Measurements from ENCODE around the gene TBC1D22B.

The TBC1D22B gene

DNA sequence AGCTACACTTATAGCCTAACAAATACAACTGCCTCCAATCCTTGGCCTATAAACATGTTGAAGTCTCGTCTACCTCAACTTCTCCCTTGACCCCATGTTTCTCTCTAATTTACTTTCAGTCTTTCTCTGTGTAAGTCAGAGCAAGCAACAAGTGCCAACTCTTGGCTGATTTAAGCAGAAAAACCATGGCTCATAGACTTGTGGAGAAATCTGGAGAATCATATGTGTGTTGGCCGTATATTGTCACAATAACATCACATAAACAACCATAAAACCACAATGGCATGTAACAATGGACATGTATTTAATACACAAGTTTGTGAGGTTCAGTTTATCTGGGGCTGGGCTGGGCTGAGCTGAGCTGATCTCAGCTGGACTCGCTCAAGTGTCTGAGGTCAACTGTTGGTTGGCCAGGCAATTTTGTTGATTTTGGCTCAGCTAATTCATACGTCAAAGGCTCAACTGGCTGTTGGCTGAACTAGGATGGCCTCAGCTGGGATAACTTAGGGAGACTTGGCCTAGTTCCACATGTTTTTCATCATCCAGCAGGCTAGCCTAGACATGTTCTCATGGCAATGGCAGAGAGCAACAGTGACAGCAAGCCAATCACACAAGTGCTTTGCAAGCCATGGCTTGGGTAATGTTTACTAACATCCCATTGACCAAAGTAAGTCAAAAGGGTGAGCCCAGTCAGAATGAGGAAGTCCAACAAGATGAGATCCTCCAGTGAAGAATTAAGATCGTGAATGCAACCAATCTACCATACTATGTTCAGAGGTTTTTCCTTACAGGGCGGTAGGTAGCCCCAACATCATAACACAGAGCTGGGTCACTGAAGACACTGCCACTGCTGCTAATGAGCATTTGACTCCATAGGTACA, 12.9 kb upstream of the TBC1D22B start (continued):
- TF ChIP-seq ZNF571 (tag by site-specific recombination; IDR thresholded peaks at IDR 0.05) (no peak), GFI1B (tag by site-specific recombination; IDR thresholded peaks at IDR 0.05) (no peak), ZNF629 (tag by site-specific recombination; IDR thresholded peaks at IDR 0.05) (peak; percentile 98), FEZF1 (tag by site-specific recombination; IDR thresholded peaks at IDR 0.05) (peak; percentile 72), ZNF114 (tag by site-specific recombination; IDR thresholded peaks at IDR 0.05) (no peak), SP2 (tag by site-specific recombination; IDR thresholded peaks at IDR 0.05) (peak; percentile 45), ZNF341 (tag by site-specific recombination; IDR thresholded peaks at IDR 0.05; ENCODE audit: low read depth) (peak; percentile 59), ZNF558 (tag by site-specific recombination; IDR thresholded peaks at IDR 0.05) (peak; percentile 78; the same call in 1 of the 2 replicates), SCRT2 (tag by site-specific recombination; IDR thresholded peaks at IDR 0.05) (peak; percentile 100), ZNF785 (tag by site-specific recombination; IDR thresholded peaks at IDR 0.05) (no peak), ZNF701 (tag by site-specific recombination; IDR thresholded peaks at IDR 0.05) (no peak), ZBTB17 (tag by site-specific recombination; IDR thresholded peaks at IDR 0.05) (peak; percentile 96), ZIC2 (tag by site-specific recombination; IDR thresholded peaks at IDR 0.05) (peak; percentile 25; the same call in 1 of the 2 replicates), ZNF677 (tag by site-specific recombination; IDR thresholded peaks at IDR 0.05) (0 out of 2 replicates have a peak, but pooled peaks have one; percentile 67)
- TF ChIP-seq, protein P1, sequence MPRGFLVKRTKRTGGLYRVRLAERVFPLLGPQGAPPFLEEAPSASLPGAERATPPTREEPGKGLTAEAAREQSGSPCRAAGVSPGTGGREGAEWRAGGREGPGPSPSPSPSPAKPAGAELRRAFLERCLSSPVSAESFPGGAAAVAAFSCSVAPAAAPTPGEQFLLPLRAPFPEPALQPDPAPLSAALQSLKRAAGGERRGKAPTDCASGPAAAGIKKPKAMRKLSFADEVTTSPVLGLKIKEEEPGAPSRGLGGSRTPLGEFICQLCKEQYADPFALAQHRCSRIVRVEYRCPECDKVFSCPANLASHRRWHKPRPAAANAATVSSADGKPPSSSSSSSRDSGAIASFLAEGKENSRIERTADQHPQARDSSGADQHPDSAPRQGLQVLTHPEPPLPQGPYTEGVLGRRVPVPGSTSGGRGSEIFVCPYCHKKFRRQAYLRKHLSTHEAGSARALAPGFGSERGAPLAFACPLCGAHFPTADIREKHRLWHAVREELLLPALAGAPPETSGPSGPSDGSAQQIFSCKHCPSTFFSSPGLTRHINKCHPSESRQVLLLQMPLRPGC (tag by site-specific recombination; IDR thresholded peaks at IDR 0.05), result peak; percentile 73; the same call in 1 of the 2 replicates
- TF ChIP-seq, protein P2, sequence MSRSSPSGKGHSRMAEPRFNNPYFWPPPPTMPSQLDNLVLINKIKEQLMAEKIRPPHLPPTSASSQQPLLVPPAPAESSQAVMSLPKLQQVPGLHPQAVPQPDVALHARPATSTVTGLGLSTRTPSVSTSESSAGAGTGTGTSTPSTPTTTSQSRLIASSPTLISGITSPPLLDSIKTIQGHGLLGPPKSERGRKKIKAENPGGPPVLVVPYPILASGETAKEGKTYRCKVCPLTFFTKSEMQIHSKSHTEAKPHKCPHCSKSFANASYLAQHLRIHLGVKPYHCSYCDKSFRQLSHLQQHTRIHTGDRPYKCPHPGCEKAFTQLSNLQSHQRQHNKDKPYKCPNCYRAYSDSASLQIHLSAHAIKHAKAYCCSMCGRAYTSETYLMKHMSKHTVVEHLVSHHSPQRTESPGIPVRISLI (tag by site-specific recombination; IDR thresholded peaks at IDR 0.05), result peak; percentile 71; the same call in 1 of the 2 replicates
- TF ChIP-seq, protein P3, sequence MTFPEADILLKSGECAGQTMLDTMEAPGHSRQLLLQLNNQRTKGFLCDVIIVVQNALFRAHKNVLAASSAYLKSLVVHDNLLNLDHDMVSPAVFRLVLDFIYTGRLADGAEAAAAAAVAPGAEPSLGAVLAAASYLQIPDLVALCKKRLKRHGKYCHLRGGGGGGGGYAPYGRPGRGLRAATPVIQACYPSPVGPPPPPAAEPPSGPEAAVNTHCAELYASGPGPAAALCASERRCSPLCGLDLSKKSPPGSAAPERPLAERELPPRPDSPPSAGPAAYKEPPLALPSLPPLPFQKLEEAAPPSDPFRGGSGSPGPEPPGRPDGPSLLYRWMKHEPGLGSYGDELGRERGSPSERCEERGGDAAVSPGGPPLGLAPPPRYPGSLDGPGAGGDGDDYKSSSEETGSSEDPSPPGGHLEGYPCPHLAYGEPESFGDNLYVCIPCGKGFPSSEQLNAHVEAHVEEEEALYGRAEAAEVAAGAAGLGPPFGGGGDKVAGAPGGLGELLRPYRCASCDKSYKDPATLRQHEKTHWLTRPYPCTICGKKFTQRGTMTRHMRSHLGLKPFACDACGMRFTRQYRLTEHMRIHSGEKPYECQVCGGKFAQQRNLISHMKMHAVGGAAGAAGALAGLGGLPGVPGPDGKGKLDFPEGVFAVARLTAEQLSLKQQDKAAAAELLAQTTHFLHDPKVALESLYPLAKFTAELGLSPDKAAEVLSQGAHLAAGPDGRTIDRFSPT (tag by site-specific recombination; IDR thresholded peaks at IDR 0.05), result peak; percentile 79
- TF ChIP-seq, protein P4, sequence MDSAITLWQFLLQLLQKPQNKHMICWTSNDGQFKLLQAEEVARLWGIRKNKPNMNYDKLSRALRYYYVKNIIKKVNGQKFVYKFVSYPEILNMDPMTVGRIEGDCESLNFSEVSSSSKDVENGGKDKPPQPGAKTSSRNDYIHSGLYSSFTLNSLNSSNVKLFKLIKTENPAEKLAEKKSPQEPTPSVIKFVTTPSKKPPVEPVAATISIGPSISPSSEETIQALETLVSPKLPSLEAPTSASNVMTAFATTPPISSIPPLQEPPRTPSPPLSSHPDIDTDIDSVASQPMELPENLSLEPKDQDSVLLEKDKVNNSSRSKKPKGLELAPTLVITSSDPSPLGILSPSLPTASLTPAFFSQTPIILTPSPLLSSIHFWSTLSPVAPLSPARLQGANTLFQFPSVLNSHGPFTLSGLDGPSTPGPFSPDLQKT (IDR thresholded peaks at IDR 0.05; ENCODE audit: borderline replicate concordance, low read depth, low read length), result no peak
- TF ChIP-seq, protein P5, sequence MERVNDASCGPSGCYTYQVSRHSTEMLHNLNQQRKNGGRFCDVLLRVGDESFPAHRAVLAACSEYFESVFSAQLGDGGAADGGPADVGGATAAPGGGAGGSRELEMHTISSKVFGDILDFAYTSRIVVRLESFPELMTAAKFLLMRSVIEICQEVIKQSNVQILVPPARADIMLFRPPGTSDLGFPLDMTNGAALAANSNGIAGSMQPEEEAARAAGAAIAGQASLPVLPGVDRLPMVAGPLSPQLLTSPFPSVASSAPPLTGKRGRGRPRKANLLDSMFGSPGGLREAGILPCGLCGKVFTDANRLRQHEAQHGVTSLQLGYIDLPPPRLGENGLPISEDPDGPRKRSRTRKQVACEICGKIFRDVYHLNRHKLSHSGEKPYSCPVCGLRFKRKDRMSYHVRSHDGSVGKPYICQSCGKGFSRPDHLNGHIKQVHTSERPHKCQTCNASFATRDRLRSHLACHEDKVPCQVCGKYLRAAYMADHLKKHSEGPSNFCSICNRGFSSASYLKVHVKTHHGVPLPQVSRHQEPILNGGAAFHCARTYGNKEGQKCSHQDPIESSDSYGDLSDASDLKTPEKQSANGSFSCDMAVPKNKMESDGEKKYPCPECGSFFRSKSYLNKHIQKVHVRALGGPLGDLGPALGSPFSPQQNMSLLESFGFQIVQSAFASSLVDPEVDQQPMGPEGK (tag by site-specific recombination; IDR thresholded peaks at IDR 0.05), result peak; percentile 61; the same call in 1 of the 2 replicates
- TF ChIP-seq, protein P6, sequence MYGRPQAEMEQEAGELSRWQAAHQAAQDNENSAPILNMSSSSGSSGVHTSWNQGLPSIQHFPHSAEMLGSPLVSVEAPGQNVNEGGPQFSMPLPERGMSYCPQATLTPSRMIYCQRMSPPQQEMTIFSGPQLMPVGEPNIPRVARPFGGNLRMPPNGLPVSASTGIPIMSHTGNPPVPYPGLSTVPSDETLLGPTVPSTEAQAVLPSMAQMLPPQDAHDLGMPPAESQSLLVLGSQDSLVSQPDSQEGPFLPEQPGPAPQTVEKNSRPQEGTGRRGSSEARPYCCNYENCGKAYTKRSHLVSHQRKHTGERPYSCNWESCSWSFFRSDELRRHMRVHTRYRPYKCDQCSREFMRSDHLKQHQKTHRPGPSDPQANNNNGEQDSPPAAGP (tag by site-specific recombination; IDR thresholded peaks at IDR 0.05), result peak; percentile 55
- TF ChIP-seq, protein P7, sequence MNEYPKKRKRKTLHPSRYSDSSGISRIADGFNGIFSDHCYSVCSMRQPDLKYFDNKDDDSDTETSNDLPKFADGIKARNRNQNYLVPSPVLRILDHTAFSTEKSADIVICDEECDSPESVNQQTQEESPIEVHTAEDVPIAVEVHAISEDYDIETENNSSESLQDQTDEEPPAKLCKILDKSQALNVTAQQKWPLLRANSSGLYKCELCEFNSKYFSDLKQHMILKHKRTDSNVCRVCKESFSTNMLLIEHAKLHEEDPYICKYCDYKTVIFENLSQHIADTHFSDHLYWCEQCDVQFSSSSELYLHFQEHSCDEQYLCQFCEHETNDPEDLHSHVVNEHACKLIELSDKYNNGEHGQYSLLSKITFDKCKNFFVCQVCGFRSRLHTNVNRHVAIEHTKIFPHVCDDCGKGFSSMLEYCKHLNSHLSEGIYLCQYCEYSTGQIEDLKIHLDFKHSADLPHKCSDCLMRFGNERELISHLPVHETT (tag by site-specific recombination; IDR thresholded peaks at IDR 0.05), result 0 out of 2 replicates have a peak, but pooled peaks have one; percentile 65

Measured in HEK293 (cell line).